Smooth muscle cell of bladder (primary cell): ENCODE measurements around the gene OR51L1. TPM values are rescaled to one million over a fixed set of nuclear protein-coding genes. Genes with fewer than 3 reads are reported as not detected.

Experiments used
- total RNA-seq: library from RNA; depleted of rRNA; stranded (reverse); fragments of >200 nt; gene quantifications from 2 replicates; pipeline ENCODE4 v1.2.3, GENCODE V29; 2014

Gene OR51L1
- under 0.01 TPM in 1 of 2 replicates, not detected in the other for total RNA-seq

GRCh38 chr11:4994551-4994950 lies at the start of gene OR51L1:
Gene OR51L1 (plus strand): TSS chr11:4994851. CDS start chr11:4998983, 4,132 bp downstream.

GRCh38 chr11:4947505-4947904 lies 47.1 kb upstream of the OR51L1 start, which contains the start of gene OR51A4:
Gene OR51A4 (minus strand): TSS chr11:4947605. CDS start chr11:4947100, 505 bp downstream.

GRCh38 chr11:4955613-4956012 lies 39.0 kb upstream of the OR51L1 start, which contains the start of gene OR51A2:
Gene OR51A2 (minus strand): TSS chr11:4955713. CDS start chr11:4955713, 0 bp downstream.

GRCh38 chr11:5046226-5046625 lies 51.6 kb downstream of the OR51L1 start, which contains the start of gene OR52J3:
Gene OR52J3 (plus strand): TSS chr11:5046526. CDS start chr11:5046526, 0 bp downstream.

Other genes starting within 250 kb of the OR51L1 start
- gene OR51F1, start 224.9 kb upstream of the OR51L1 start, total RNA-seq, result not detected in 2 replicates
- not detected in 2 replicates for gene OR52R1, start 190.5 kb upstream of the OR51L1 start, total RNA-seq
- not detected in 2 replicates for gene OR51F2, start 173.5 kb upstream of the OR51L1 start, total RNA-seq
- gene OR51S1, start 145.6 kb upstream of the OR51L1 start, total RNA-seq, result not detected in 2 replicates
- not detected in 2 replicates for gene OR51T1, start 113.0 kb upstream of the OR51L1 start, total RNA-seq
- not detected in 2 replicates for gene OR51A7, start 91.1 kb upstream of the OR51L1 start, total RNA-seq
- gene OR51G2, start 75.5 kb upstream of the OR51L1 start, total RNA-seq, result not detected in 2 replicates
- gene OR51G1, start 70.5 kb upstream of the OR51L1 start, total RNA-seq, result not detected in 2 replicates
- gene OR51A4, start 47.2 kb upstream of the OR51L1 start, total RNA-seq, result not detected in 2 replicates
- gene OR51A2, start 39.1 kb upstream of the OR51L1 start, total RNA-seq, result not detected in 2 replicates
- gene OR52J3, start 51.7 kb downstream of the OR51L1 start, total RNA-seq, result not detected in 2 replicates
- gene OR52E2, start 64.8 kb downstream of the OR51L1 start, total RNA-seq, result not detected in 2 replicates
- not detected in 2 replicates for gene OR52E1, start 74.7 kb downstream of the OR51L1 start, total RNA-seq
- gene OR52A5, start 143.5 kb downstream of the OR51L1 start, total RNA-seq, result not detected in 2 replicates
- not detected in 2 replicates for gene OR52A1, start 159.9 kb downstream of the OR51L1 start, total RNA-seq
- not detected in 2 replicates for gene OR51V1, start 205.8 kb downstream of the OR51L1 start, total RNA-seq
- not detected in 2 replicates for gene HBB, start 232.2 kb downstream of the OR51L1 start, total RNA-seq
- not detected in 2 replicates for gene HBD, start 239.6 kb downstream of the OR51L1 start, total RNA-seq